Activated CD4-positive, alpha-beta T cell treated with anti-CD3 and anti-CD28 coated beads, Interleukin-2, Interleukin-6, amounts not matched to agents 100 ng/mL and 50 ng/mL, durations not matched to agents 16 hours and 8 hours (primary cell): ENCODE data around the gene MAPKAP1.

Experiments used
- DNase-seq: peaks from one replicate; pipeline ENCODE4 v3.0.0-alpha.2; 2020

MAPKAP1 gene

DNA sequence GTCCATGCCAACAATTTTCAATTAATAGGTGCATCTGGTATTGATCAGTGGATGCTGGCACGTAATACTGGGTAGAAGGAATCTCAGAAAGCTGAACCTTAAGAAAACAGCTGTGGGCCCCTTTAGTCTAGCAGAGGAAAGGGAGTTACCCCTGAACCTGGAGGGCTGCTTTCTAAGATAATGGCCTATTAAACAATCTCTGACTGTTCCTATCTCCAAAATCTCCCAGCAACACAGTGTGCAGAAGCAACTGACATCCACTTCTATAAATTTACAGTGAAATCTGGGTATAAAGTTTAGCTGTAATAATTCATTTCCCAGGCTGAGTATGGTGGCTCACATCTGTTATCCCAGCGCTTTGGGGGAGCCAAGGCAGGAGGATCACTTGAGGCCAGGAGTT, 198.8 kb downstream of the MAPKAP1 start:
- DNase-seq: no peak

- DNase-seq: no peak
Measured at GRCh38 chr9:125507226-125507625, 199.8 kb downstream of the MAPKAP1 start.

GRCh38 chr9:125505988-125506438, 201.0 kb downstream of the MAPKAP1 start:
- no peak for DNase-seq

DNA sequence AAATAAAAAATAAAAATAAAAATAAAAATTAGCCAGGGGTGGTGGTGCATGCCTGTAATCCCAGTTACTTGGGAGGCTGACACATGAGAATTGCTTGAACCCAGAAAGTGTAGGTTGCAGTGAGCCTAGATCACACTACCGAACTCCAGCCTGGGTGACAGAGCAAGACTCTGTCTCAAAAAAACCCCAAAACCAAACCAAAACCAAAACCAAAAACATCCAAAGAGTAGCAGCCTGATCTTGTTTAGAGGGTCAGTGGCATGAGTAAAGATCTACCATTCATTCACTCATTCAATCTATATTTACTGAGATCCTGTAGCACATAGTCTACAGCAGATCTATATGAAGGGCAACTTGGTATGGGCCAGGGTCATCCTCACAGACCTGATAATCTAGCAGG, 202.4 kb downstream of the MAPKAP1 start:
- no peak for DNase-seq

DNA sequence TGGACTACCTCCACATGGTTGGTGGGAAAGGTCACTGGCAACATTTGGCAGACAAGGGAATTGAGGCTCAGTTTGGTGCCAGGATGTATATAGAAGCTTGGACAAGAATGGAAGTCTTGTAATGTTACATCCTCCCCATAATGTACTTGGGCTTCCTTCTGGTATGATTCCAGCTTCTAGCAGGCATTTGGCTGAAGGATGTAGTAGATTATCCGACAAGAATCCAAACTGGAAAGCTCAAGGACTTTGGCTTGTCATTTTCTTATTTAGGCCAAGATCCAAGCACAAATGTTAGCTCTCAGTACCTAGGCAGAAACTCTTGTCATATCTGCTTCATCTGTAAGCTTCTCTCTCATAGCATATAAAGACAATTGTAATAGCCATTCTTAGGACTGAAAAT, 209.1 kb downstream of the MAPKAP1 start:
- no peak for DNase-seq

GRCh38 chr9:125497478-125497877, 209.5 kb downstream of the MAPKAP1 start:
- DNase-seq: no peak

GRCh38 chr9:125496313-125496834, 210.6 kb downstream of the MAPKAP1 start:
- DNase-seq: no peak

DNA sequence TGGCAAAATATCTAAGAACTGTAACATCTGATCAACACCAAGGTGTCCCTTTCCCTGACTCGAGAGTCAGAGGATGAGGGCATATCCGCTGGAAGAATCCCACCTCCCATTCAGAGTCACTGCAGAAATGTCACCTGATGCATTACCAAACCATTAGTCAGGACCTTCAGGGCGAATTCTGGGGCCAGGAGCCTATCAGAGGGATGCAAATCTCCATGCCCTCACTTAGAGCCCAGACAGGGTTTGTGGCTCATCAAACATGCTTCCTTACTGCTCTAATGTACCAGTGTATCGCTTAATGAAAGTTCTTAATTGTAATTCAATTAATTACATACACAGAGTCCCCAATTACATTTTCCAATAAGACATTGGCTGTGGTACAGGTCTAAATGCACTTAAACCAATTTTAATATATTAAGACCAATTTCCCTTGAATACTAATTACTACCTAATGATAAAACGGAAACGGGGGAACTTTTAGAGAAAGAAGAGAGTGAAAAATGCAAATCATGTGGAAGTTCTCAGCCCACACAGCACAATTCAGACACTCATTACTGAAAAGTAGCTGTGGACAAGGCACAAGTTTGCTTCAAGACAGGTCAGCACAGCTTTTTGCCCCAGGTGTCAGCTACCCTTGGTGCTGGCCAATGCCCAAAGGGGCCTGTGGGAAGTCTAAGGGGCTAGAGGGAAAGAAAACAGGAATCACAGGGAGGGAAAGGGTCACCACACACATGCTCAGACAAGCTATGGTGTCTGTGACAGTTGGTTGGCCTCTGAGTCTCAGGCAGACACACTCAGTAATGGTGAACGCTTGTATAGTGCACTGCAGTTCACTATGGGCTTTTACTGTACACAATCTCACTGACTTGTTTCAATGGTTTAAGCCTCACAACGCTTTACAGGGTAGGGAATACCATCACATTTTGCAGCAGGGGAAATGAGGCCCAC, 211.6 kb downstream of the MAPKAP1 start:
- DNase-seq: no peak

DNA sequence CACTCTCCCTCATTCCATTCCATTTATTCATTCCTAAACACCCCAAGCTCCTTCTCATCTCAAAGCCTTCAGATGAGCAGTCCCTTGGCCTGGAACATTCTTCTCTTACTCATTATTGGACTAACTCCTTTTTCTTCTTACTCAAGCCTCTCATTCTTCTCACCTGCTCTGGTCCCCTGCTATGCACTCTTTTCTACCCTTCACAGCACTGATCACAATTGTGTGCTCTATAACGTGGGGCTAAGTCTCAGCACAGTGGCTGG, 212.4 kb downstream of the MAPKAP1 start:
- no peak for DNase-seq

DNA sequence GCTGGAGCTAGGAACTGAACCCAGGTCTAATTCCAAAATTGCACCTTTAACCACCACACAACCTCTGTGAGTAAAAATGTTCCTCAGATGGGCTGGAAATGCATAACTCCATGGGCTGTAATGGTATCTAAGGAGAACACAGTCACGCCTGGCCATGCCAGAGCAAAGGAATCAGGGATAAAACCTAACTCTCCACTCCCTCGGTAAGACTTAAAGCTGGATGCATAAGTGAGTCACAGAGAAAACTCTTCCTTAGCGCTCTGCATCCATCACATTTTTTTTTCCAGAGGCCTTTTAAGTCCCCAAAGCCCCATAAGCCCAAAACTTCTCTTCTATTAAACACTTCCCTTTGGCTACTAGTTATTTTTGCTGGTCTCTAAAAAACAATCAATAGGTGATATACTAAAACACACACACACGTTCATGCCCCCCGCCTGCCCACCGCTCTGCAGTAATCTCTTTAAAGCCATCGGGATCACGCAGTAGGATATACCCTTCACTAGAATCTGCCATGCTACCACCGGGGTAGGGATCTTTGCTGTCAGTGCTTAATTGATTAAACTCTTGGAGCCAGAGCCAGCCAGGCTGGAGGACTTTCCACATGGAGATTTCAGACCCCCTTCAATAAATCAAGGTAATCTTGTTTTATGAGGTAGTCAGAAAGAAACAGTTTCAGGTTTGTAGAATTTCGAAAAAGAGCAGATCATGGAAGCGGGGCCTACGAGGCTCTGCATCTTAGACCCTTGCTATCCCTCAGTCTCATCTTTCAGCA, 212.9 kb downstream of the MAPKAP1 start:
- no peak for DNase-seq

- DNase-seq: no peak
Measured at GRCh38 chr9:125493384-125493783, 213.6 kb downstream of the MAPKAP1 start.

DNA sequence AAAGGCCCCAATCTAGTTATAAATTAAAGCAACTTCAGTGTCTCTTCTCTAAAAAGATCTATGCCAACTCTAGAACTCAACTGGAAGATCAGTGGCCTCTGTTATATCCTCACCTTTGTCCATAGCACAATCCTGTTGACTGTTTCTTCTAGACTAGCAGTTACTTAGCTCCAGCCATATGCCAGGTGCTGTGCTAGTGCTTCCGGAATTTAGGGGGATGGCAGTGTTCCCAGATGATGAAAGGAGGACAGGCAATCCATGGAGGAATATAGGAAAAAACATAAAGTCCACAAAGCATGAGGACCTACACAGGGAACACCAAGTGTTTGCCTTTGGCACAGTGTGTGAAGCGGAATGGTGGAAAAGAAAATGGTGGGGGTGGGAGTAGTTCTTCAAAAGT, 214.3 kb downstream of the MAPKAP1 start:
- no peak for DNase-seq

DNA sequence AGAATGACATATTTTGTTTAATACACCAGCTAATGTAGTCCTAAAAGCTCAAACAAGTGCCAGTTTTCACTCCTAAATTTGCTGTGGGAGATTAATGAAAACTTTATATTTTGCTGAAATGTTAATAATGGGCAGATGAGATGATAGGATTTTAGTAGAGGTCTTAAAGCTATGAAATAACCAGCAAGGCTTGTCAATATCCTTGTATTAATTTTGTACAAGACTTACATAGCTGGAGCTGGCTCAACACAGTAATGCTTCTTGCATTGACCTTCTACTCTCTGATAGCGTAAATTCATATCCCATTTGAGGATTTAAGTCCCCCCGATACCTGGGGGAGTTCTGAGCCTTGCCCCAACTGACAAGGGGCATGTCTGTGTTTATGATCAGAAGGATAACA, 219.2 kb downstream of the MAPKAP1 start:
- DNase-seq: no peak

DNA sequence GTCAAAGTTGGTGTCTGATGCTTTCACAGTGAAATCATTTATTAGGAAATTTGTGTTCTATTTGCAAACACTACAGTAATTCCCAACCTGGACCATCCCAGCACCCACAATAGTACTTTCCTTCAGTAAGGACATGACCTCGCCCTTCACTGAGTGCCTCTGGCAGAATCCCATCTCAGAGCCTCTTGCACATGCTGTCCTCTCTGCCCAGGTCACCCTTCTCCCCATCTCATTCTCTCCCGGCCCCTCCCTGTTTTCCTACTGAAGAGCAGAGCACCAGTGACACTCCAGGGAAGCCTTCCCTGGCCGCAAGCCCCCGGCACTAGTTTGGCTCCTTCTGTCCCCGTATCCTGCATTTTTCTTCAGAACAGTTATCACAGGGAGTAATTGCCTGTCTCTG, 220.4 kb downstream of the MAPKAP1 start:
- DNase-seq: no peak

- DNase-seq: no peak
Measured at GRCh38 chr9:125486152-125486508, 220.9 kb downstream of the MAPKAP1 start.

GRCh38 chr9:125485471-125486151, 221.4 kb downstream of the MAPKAP1 start:
- DNase-seq: no peak

DNA sequence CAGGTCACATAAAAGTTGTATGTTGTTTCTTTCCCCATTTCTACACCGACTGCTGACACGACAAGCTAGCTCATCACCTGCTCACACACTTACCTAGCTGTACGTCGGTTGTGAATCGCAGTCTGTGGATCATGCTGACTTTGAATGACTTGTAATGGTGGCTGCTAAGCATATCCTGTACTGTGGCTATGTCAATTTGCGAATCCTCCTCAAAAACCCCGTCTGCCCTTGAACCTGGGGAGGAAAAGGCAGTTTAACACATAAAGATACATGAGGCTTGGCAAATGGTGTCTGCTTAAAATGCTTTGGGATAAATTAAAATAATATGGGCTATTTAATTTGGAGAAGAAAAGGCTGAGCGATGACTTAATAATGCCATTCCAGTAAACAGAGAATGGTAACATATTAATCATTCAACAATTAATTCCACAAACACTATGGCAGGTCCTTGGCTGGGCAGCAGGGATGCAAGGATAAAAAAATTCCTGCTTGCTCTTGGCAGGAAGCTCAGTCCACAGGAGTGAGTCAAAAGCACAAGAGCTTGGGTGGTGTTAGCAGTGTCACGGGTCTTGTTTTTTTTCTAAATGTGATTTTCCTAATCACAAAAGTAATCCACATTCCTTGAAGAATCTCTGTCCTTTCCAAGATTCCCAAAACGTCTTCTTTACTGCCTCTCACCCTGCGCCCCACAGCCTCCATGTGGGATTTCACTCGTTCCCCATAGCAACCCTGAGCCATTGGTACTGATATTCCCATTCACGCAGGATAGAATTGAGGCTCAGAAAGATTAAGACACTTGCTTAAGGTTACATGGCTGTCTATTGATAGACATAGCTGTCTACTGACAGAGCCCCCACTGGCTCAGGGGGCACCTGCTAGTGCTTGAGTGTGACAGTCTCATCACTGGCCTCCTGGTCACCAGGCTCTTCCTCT, 222.4 kb downstream of the MAPKAP1 start:
- DNase-seq: no peak

- no peak for DNase-seq
Measured at GRCh38 chr9:125483697-125484096, 223.3 kb downstream of the MAPKAP1 start.

- no peak for DNase-seq
Measured at GRCh38 chr9:125479846-125480615, 227.0 kb downstream of the MAPKAP1 start.

GRCh38 chr9:125477089-125477544, 229.9 kb downstream of the MAPKAP1 start:
- DNase-seq: no peak

- DNase-seq: no peak
Measured at GRCh38 chr9:125476645-125477044, 230.4 kb downstream of the MAPKAP1 start.
